ENCODE data around the gene CFAP97D1. TPM values are rescaled to one million over a fixed set of nuclear protein-coding genes. Genes with fewer than 3 reads are reported as not detected.

The CFAP97D1 gene
- total RNA-seq, 1 donor from 2014 or later = not detected

DNA sequence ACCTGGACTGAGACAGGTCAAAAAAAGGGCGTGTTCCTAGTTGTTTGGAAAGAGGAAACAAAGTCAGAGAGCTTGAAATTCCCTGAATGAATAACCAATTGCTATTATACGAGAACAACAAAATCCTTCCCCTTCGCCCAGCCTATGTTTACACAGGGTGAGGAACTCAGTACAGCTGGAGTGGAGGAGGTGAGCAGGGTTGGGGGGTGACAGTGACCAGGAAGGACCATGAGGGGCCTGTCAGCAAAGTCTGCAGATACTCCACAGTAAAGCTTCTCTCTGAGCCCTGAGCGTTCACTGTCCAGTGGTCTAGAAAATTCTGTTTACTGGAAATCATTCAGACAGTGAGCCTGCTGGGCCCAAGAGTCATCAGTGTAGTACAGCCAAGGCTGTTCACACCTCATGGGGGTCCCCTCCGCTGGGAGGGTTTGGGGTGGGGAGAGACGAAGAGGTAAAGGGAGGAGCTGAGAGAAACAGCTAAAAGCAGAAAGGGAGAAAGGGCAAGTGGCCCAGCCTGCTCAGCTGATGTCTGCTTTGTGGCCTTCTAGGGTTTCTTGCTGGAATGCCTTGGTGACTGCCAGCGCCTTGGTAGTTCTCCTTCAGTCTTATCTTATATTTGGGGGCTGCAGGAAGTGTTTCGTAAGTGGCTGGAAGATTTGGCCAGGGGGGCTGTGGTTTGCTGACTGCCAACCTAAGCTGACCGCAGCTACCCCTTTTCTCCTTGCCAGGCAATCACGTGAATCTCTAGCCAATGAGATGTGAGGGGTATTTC is 7.2 kb upstream of the CFAP97D1 start:
- H3K27ac Mint-ChIP-seq = no peak overlapping the region
- peaks cover 43% of the 10 kb centered on the region for H3K36me3 Mint-ChIP-seq
- H3K4me3 Mint-ChIP-seq = no peak overlapping the region
- no peaks in the 10 kb centered on the region for H3K27me3 Mint-ChIP-seq (ENCODE audit: low read depth)
- H3K9me3 Mint-ChIP-seq = no peaks in the 10 kb centered on the region
- no peak for DNase-seq (ENCODE audit: low spot score in 2 of 2, unreplicated experiment in 2 of 2)
- peaks cover 3% of the 10 kb centered on the region for H3K4me1 Mint-ChIP-seq
- no peak for TF ChIP-seq CTCF (IDR thresholded peaks at IDR 0.05; ENCODE audit: unreplicated experiment)

DNA sequence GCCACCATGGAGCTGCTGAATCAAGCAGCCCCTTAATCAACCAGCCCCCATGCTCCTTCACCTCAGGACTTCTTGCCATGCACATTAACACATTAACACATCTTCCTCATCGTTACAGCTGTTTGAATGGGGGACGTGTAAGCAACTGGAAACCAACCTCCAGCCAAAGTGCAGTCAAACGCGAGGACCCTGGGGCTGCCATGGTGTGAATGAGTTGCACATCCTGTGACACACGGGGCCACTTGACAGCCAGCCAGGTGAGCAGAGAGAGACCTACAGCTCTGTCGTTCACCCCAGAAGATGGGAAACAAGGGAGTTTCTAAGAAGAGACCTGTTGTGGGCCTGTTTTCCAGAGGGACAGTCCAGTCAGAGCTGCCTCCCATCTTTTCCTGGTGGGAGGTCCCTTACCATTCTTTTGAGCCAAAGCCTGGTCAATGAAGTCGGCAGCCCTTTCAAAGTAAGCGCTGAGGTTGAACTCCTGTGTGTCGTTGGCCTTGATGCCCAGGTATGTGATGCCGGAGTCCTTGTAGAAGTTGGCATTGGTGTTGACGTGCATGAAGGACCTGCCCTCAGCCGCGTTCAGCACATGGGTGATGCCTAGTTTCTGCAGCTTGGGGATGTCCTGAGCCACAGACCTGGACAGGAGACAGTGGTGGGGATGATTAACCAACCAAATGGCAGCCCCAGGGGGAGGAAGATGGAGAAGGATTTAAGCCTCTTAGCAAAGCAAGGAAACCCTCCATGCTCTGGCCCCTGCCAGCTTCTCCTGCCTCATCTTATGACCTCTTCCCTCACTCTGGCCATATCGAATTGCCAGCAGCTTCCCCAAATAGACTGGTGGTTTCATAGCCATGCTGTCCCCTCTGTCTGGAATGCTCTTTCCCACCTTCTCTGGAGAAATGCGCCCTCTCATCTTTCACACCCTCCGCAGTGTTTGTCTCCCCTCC is 5.7 kb upstream of the CFAP97D1 start:
- peaks cover 7% of the 10 kb centered on the region for H3K4me1 Mint-ChIP-seq
- no peak overlapping the region for H3K4me3 Mint-ChIP-seq
- TF ChIP-seq CTCF (IDR thresholded peaks at IDR 0.05; ENCODE audit: unreplicated experiment) = no peak
- H3K27ac Mint-ChIP-seq = no peak overlapping the region
- H3K36me3 Mint-ChIP-seq = peaks cover 33% of the 10 kb centered on the region
- DNase-seq (ENCODE audit: low spot score in 2 of 2, unreplicated experiment in 2 of 2) = no peak
- H3K9me3 Mint-ChIP-seq = no peaks in the 10 kb centered on the region
- peaks cover 5% of the 10 kb centered on the region for H3K27me3 Mint-ChIP-seq (ENCODE audit: low read depth)

- TF ChIP-seq CTCF (IDR thresholded peaks at IDR 0.05; ENCODE audit: unreplicated experiment) = no peak
- peak within 1 kb of the TSS; percentile 82 for H3K4me3 Mint-ChIP-seq
- H3K27me3 Mint-ChIP-seq (ENCODE audit: low read depth) = peaks cover 38% of the 10 kb centered on the region
- H3K27ac Mint-ChIP-seq = peak within 1 kb of the TSS; percentile 95
- peaks cover 7% of the 10 kb centered on the region for H3K4me1 Mint-ChIP-seq
- H3K36me3 Mint-ChIP-seq = peaks cover 4% of the 10 kb centered on the region
- no peaks in the 10 kb centered on the region for H3K9me3 Mint-ChIP-seq
- DNase-seq (ENCODE audit: low spot score in 2 of 2, unreplicated experiment in 2 of 2) = peak; percentile 82 to 91
These were observed 1.7 kb upstream of the CFAP97D1 start, which contains the start of gene DUSP3 for GRCh38 chr17:43778337-43779144. DUSP3 (minus strand) TSS chr17:43778977; CDS start chr17:43778924, 53 bp downstream.

DNA sequence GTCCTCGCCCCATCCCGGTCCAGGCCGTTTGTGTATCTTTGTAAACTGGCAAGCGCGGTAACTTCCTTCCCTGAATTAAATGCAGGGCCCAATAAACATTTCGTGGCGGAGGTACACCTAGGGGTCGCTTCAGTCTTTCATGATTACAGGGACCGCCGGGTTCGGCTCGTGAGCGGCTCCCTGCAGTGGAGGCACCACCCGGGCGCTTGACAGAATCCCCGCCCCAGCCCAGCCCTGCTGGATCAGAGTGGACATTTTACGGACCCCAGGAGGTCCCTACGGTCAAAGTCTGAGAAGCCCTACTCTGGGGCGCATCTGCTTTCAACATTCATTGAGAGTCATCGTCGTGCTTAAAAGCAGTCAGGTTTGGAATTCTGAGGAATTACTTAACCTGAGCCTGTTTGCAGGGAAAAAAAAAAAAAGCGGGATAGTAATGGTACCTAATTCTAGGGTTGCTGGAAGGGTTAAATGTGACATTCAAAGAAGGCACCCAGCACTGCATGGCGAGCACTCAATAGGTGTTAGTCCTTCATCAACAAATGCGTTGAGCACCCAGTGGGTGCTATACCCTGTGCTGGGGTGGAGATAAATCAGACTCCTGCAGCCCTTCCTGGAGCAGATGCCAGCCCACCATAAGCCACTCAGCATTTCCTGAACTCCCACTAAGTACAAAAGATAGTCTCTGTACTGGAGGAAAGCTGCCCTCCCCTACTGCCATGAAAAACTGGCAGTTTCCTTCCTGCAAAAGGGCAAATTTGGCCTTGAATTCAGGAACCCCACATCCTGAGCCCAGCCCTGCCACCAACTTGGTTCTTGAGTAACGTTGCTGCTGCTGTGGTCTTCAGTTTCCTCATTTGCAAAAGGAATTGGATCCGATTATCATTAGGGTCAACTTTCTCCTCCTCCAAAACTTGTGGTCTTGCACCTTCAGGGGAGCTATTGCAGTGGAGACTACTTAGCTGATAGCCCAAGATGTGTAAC is 800 bp upstream of the CFAP97D1 start:
- H3K9me3 Mint-ChIP-seq = no peaks in the 10 kb centered on the region
- H3K27me3 Mint-ChIP-seq (ENCODE audit: low read depth) = peaks cover 42% of the 10 kb centered on the region
- H3K27ac Mint-ChIP-seq = peak overlapping the region; percentile 61
- peaks cover 2% of the 10 kb centered on the region for H3K36me3 Mint-ChIP-seq
- H3K4me3 Mint-ChIP-seq = peak overlapping the region; percentile 69
- no peak for TF ChIP-seq CTCF (IDR thresholded peaks at IDR 0.05; ENCODE audit: unreplicated experiment)
- peaks cover 7% of the 10 kb centered on the region for H3K4me1 Mint-ChIP-seq
- no peak for DNase-seq (ENCODE audit: low spot score in 2 of 2, unreplicated experiment in 2 of 2)

Measured in mesothelial cell of epicardium (in vitro differentiated cells).